ENCODE data around the gene ARHGEF4.
"Not testable (repeated sequence)": the region's sequence is repeated elsewhere in the genome, so short reads cannot be mapped to it uniquely, and the experiment has no call there.

ARHGEF4 gene

DNA sequence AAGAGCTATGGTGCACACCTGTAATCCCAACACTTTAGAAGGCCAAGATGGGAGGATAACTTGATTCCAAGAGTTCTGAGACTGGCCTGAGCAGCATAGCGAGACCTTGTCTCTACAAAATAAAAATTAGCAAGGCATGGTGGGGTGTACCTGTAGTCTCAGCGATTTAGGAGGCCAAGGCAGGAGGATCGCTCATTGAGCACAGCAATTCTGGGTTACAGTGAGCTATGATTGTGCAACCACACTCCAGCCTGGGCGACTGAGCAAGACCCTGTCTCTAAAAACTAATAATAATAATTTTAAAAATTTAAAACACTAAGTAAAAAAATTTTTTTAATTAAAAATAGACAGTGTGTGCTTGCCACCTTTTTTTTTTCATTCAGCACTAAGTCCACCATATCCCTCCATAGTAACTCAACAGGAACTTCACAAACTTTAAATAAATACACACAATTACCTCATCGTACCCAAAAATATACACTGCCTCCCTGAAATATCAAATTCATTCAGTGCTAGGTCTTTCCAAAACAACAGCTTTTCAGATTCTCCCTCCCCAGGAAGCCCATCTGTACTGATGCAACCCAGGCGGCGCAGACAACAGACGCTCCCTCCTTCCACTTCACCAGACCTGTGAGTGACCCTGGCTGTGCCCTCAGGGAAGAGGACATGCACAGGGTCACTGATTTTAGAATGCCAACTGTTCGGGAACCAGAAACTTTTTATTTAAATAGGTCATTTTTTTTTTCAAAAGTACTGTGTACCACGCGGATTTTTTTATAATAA lies 227.0 kb downstream of the ARHGEF4 start:
- no peak overlapping the region for H3K9ac ChIP-seq (ENCODE audit: insufficient read length)
- H3K9me3 ChIP-seq (ENCODE audit: low read depth, low read length) = no peaks in the 10 kb centered on the region
- TF ChIP-seq EZH2 (IDR thresholded peaks at IDR 0.05) = no peak
- no peak for TF ChIP-seq FOXP2 (optimal IDR thresholded peaks at IDR 0.05; ENCODE audit: control extremely low read depth, extremely low read length, insufficient read depth)
- no peak for TF ChIP-seq POLR2AphosphoS5 (IDR thresholded peaks at IDR 0.05; ENCODE audit: borderline replicate concordance, low read depth, low read length)
- DNase-seq (ENCODE audit: low read depth, low spot score) = no peak
- H3K27ac ChIP-seq = no peak overlapping the region
- peaks cover 68% of the 10 kb centered on the region for H3K36me3 ChIP-seq (ENCODE audit: insufficient read depth, low read length)
- no peak overlapping the region for H3K4me3 ChIP-seq

DNA sequence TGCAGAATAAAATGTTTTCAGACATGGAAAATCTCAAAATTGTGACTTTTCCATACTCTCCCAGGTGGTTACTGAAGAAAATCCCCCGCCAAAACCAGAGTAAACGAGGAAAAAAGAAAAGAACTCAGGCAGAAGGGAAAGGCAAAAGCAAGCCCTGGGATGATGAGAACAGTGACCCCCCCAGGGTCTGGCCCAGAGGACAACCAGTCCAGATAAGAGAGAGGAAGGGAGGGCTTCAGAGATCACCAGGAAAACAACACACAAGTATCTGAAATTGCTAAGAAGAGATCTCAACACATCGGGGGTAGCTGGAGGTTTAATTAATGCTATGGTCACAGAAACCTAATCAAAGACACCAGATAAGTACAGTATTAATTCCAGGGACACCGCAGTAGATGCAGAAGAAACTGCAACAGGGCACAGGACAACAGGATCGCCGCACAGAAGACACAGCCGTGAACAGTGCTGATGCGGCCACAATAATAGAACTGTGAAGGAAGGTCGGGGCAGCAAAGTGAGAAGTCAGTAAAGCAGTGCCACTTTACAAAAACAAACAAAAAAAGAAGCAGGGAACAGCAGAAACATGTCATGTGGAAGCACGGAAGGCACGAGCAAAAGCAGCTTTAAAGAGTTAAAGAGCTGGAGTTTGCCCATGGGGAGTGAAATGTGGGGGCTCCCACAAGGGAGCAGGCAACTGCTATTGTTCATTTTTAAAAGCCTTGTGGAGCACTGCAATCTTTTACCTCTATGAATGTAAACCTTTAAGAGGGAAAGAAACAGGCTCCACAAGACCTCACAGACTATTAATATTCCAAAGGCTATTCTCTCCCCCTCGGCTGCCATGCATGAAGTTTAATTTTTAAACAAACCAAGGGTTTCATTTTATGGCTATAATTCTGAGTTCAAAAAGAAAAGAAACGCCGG lies 228.1 kb downstream of the ARHGEF4 start:
- H3K27ac ChIP-seq = no peak overlapping the region
- H3K9me3 ChIP-seq (ENCODE audit: low read depth, low read length) = no peaks in the 10 kb centered on the region
- H3K36me3 ChIP-seq (ENCODE audit: insufficient read depth, low read length) = peaks cover 66% of the 10 kb centered on the region
- no peak overlapping the region for H3K9ac ChIP-seq (ENCODE audit: insufficient read length)
- TF ChIP-seq POLR2AphosphoS5 (IDR thresholded peaks at IDR 0.05; ENCODE audit: borderline replicate concordance, low read depth, low read length) (no peak), EZH2 (IDR thresholded peaks at IDR 0.05) (no peak), FOXP2 (optimal IDR thresholded peaks at IDR 0.05; ENCODE audit: control extremely low read depth, extremely low read length, insufficient read depth) (no peak)
- no peak overlapping the region for H3K4me3 ChIP-seq
- no peak for DNase-seq (ENCODE audit: low read depth, low spot score)

DNA sequence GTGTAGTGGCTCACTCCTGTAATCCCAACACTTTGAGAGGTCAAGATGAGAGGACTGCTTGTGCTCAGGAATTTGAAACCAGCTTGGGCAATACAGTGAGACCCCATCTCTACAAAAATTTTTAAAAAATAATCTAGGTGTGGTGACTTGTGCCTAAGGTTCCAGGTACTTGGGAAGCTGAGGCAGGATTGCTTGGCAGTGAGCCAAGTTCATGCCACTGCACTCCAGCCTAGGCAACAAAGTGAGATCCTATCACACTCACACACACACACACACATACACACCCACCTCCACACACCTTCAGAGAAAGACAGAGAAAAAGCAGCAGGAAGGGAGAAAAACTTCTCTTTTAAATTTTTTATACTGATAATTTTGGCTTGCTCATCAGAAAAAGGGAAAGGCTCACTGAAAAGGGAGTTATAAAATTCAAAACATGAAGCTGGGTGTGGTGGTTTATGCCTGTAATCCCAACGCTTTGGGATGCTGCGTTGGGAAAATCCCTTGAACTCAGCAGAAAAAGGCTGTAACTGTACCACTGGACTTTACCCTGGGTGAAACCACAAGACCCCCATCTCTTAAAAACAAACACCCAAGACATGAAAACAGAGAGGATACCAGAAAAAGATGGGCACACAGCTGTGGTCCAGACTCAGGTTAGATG lies 230.9 kb downstream of the ARHGEF4 start:
- DNase-seq (ENCODE audit: low read depth, low spot score) = no peak
- Histone ChIP-seq H3K36me3 (ENCODE audit: insufficient read depth, low read length) (peaks cover 68% of the 10 kb centered on the region), H3K4me3 (no peak overlapping the region), H3K27ac (no peak overlapping the region), H3K9me3 (ENCODE audit: low read depth, low read length) (no peaks in the 10 kb centered on the region), H3K9ac (ENCODE audit: insufficient read length) (no peak overlapping the region)
- TF ChIP-seq FOXP2 (optimal IDR thresholded peaks at IDR 0.05; ENCODE audit: control extremely low read depth, extremely low read length, insufficient read depth) = no peak
- no peak for TF ChIP-seq EZH2 (IDR thresholded peaks at IDR 0.05)
- no peak for TF ChIP-seq POLR2AphosphoS5 (IDR thresholded peaks at IDR 0.05; ENCODE audit: borderline replicate concordance, low read depth, low read length)

DNA sequence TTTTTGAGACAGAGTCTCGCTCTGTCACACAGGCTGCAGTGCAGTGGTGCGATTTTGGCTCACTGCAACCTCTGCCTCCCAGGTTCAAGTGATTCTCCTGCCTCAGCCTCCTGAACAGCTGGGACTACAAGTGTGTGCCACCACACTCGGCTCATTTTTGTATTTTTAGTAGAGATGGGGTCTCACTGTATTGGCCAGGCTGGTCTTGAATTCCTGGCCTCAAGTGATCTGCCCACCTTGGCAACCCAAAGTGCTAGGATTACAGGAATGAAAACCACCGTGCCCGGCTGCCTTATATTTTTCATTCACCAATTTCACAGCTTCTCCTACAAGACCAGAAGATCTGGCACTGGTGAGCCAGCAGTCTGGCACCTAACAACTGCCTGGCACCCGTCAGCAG lies 231.5 kb downstream of the ARHGEF4 start:
- not testable (repeated sequence) for H3K4me3 ChIP-seq; H3K27ac ChIP-seq; H3K9ac ChIP-seq (ENCODE audit: insufficient read length); H3K9me3 ChIP-seq (ENCODE audit: low read depth, low read length); DNase-seq (ENCODE audit: low read depth, low spot score)
- peaks cover 65% of the 10 kb centered on the region for H3K36me3 ChIP-seq (ENCODE audit: insufficient read depth, low read length)

DNA sequence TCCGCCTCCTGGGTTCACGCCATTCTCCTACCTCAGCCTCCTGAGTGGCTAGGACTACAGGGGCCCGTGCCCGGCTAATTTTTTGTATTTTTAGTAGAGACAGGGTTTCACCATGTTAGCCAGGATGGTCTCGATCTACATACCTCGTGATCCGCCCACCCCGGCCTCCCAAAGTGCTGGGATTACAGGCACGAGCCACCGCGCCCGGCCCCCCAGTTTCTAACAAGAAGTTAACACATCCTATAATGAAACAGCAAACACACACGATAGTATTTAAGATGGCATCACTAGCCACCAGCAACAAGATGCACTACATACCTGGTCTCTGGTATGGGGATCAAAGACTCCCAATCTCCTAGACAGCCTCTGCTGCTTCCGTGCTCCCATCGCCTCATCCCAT lies 238.9 kb downstream of the ARHGEF4 start:
- H3K36me3 ChIP-seq (ENCODE audit: insufficient read depth, low read length) = peaks cover 91% of the 10 kb centered on the region
- H3K4me3 ChIP-seq; H3K9me3 ChIP-seq (ENCODE audit: low read depth, low read length); DNase-seq (ENCODE audit: low read depth, low spot score); H3K27ac ChIP-seq; H3K9ac ChIP-seq (ENCODE audit: insufficient read length): not testable (repeated sequence)

DNA sequence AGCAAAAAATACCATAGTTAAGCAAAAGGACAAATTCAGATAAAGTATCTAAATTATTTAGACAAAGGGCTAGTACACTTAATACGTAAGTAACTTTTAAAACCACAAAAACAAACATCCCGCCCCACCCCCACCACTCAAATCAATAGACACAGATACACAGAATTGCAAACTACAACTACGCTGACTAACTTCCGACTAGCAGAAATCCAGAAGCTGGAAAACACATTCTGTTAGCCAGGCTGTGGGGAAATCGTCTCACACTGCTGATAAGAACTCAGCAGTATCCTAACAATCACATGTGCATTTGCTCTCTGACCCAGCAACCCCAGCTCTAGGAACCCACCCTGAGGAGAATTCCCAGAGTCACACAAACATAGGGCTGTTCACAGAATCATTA lies 240.0 kb downstream of the ARHGEF4 start:
- no peak for DNase-seq (ENCODE audit: low read depth, low spot score)
- H3K9ac ChIP-seq (ENCODE audit: insufficient read length) = no peak overlapping the region
- no peak for TF ChIP-seq EZH2 (IDR thresholded peaks at IDR 0.05)
- TF ChIP-seq POLR2AphosphoS5 (IDR thresholded peaks at IDR 0.05; ENCODE audit: borderline replicate concordance, low read depth, low read length) = no peak
- TF ChIP-seq FOXP2 (optimal IDR thresholded peaks at IDR 0.05; ENCODE audit: control extremely low read depth, extremely low read length, insufficient read depth) = no peak
- H3K36me3 ChIP-seq (ENCODE audit: insufficient read depth, low read length) = peaks cover 90% of the 10 kb centered on the region
- H3K9me3 ChIP-seq (ENCODE audit: low read depth, low read length) = no peaks in the 10 kb centered on the region
- no peak overlapping the region for H3K4me3 ChIP-seq
- no peak overlapping the region for H3K27ac ChIP-seq

DNA sequence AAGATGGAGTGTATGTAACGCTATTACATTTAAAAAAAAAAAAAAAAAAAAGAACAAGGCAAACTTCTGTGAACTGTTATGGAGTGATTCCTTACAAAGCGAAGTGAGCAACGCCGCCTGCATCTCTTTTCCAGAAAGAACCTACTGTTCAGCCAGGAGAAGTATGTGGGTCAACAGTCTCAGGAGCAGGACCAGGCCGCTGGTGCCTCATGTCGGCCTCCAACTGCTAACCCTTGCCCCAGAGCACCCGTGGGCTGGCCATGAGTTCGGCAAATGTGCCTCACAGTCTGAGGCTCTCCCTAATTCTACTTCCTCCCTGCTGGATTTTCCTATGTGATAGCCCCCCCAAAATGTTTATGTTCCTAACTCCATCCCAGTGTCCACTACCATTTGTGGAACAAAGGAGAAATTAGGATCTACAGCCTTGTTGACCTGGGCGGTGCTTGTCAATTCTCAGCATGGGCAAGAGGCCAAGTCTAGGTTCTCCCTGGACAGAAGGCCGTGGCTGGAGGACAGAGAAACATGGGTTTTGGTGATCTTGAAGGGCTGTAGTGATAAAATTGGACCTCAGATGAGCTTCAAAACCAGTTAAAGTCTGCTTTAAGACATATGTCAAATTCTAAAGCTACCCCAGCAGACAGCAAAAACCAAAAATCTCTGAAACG lies 240.6 kb downstream of the ARHGEF4 start:
- no peak for TF ChIP-seq FOXP2 (optimal IDR thresholded peaks at IDR 0.05; ENCODE audit: control extremely low read depth, extremely low read length, insufficient read depth)
- TF ChIP-seq EZH2 (IDR thresholded peaks at IDR 0.05) = no peak
- no peak for TF ChIP-seq POLR2AphosphoS5 (IDR thresholded peaks at IDR 0.05; ENCODE audit: borderline replicate concordance, low read depth, low read length)
- peaks cover 91% of the 10 kb centered on the region for H3K36me3 ChIP-seq (ENCODE audit: insufficient read depth, low read length)
- H3K9me3 ChIP-seq (ENCODE audit: low read depth, low read length) = no peaks in the 10 kb centered on the region
- no peak overlapping the region for H3K9ac ChIP-seq (ENCODE audit: insufficient read length)
- H3K27ac ChIP-seq = no peak overlapping the region
- no peak overlapping the region for H3K4me3 ChIP-seq
- DNase-seq (ENCODE audit: low read depth, low spot score) = no peak

DNA sequence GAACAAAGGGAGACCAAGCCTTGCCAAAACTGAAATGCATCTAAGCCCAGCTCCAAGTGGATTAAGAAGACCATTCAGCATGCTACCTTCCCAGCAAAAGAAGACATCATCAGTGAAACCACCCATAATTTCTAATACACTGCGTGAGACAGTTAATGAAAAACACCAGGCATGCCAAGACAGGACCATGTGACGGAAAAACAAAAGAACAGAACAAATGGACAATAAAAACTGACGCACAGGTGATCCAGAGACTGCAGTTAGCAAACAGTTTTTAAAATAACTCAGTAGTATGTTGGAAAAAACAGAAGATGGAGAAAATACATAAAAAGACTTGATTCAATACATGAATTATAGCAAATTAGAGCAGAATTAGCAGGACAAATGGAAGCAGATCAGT lies 241.3 kb downstream of the ARHGEF4 start:
- peaks cover 90% of the 10 kb centered on the region for H3K36me3 ChIP-seq (ENCODE audit: insufficient read depth, low read length)
- no peaks in the 10 kb centered on the region for H3K9me3 ChIP-seq (ENCODE audit: low read depth, low read length)
- no peak overlapping the region for H3K4me3 ChIP-seq
- TF ChIP-seq POLR2AphosphoS5 (IDR thresholded peaks at IDR 0.05; ENCODE audit: borderline replicate concordance, low read depth, low read length) = no peak
- H3K9ac ChIP-seq (ENCODE audit: insufficient read length) = no peak overlapping the region
- H3K27ac ChIP-seq = no peak overlapping the region
- DNase-seq (ENCODE audit: low read depth, low spot score) = no peak

DNA sequence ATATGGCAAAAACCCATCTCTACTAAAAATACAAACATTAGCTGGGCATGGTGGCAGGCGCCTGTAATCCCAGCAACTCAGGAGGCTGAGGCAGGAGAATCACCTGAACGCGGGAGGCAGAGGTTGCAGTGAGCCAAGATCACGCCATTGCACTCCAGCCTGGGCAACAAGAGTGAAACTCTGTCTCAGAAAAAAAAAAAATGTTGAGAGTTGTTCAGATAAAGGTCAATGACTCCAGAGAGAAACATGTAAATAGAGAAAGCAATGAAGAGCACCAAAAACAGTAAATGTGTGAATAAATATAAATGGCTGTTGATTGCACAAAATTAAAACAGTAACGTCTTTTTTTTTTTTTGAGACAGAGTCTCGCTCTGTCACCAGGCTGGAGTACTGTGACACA lies 243.2 kb downstream of the ARHGEF4 start:
- not testable (repeated sequence) for DNase-seq (ENCODE audit: low read depth, low spot score); H3K27ac ChIP-seq; H3K9ac ChIP-seq (ENCODE audit: insufficient read length); H3K9me3 ChIP-seq (ENCODE audit: low read depth, low read length); H3K4me3 ChIP-seq
- peaks cover 87% of the 10 kb centered on the region for H3K36me3 ChIP-seq (ENCODE audit: insufficient read depth, low read length)

All from SK-N-MC (cell line).